OCI-LY1 (cell line): Measurements from ENCODE around the gene CYP11A1.
"Not testable (repeated sequence)": the region's sequence is repeated elsewhere in the genome, so short reads cannot be mapped to it uniquely, and the experiment has no call there.

Source experiments
- H2AFZ ChIP-seq: fragments of 200-600 bp; sonication (generic), shearing (Covaris generic); 2 replicates; pipeline ENCODE4 v1.6.0; 2014; ENCODE audit warnings: antibody characterized with exemption, mild to moderate bottlenecking, low read length
- H3F3A ChIP-seq: fragments of 200-600 bp; sonication (generic), shearing (Covaris generic); 2 replicates; pipeline ENCODE4 v1.6.0; 2014; ENCODE audit warnings: mild to moderate bottlenecking, antibody characterized with exemption, low read length, moderate library complexity; ENCODE audit not compliant: insufficient read depth
- H3K27ac ChIP-seq: fragments of 200-600 bp; sonication (generic); 2 replicates; pipeline ENCODE4 v1.5.1; 2014; ENCODE audit warnings: low read length, mixed run types, mild to moderate bottlenecking, low read depth; ENCODE audit not compliant: poor library complexity, severe bottlenecking
- H3K27me3 ChIP-seq: fragments of 200-600 bp; sonication (generic); 2 replicates; pipeline ENCODE4 v1.6.0; 2014; ENCODE audit warnings: antibody characterized with exemption, mild to moderate bottlenecking, low read length, moderate library complexity; ENCODE audit not compliant: insufficient read depth
- H3K36me3 ChIP-seq: fragments of 200-600 bp; sonication (generic); 2 replicates; pipeline ENCODE4 v1.6.1; 2014; ENCODE audit warnings: mild to moderate bottlenecking, antibody characterized with exemption, low read length, moderate library complexity, mixed read lengths; ENCODE audit not compliant: insufficient read depth
- H3K4me1 ChIP-seq: fragments of 200-600 bp; sonication (generic); 2 replicates; pipeline ENCODE4 v1.5.1; 2014; ENCODE audit warnings: mild to moderate bottlenecking, low read length, moderate library complexity; ENCODE audit not compliant: insufficient read depth, severe bottlenecking
- H3K4me2 ChIP-seq: fragments of 200-600 bp; sonication (generic), shearing (Covaris generic); 2 replicates; pipeline ENCODE4 v1.6.1; 2014; ENCODE audit warnings: low read length
- H3K4me3 ChIP-seq: fragments of 200-600 bp; sonication (generic); 2 replicates; pipeline ENCODE4 v1.5.1; 2014; ENCODE audit warnings: low read length, low read depth, mild to moderate bottlenecking, mixed read lengths; ENCODE audit not compliant: poor library complexity, severe bottlenecking
- H3K79me2 ChIP-seq: fragments of 200-600 bp; shearing (Covaris generic); 2 replicates; pipeline ENCODE4 v1.6.1; 2016; ENCODE audit warnings: mixed run types, low read length, mixed read lengths; ENCODE audit not compliant: insufficient read depth
- H3K9ac ChIP-seq: fragments of 200-600 bp; sonication (generic), shearing (Covaris generic); 2 replicates; pipeline ENCODE4 v1.6.1; 2014; ENCODE audit warnings: mild to moderate bottlenecking, low read length, mixed read lengths
- H3K9me2 ChIP-seq: fragments of 200-600 bp; sonication (generic), shearing (Covaris generic); 2 replicates; pipeline ENCODE4 v1.6.1; 2014; ENCODE audit warnings: low read depth, mild to moderate bottlenecking, low read length, mixed read lengths
- H3K9me3 ChIP-seq: fragments of 200-600 bp; shearing (Covaris generic); 2 replicates; pipeline ENCODE4 v1.6.1; 2014; ENCODE audit warnings: low read length, mixed read lengths
- H4K20me1 ChIP-seq: fragments of 200-600 bp; sonication (generic), shearing (Covaris generic); 2 replicates; pipeline ENCODE4 v1.6.0; 2016; ENCODE audit warnings: mild to moderate bottlenecking, low read length; ENCODE audit not compliant: insufficient read depth
- EZH2 ChIP-seq: fragments of 200-600 bp; sonication (generic), shearing (Covaris generic); IDR thresholded peaks from 2 replicates; pipeline ENCODE4 v1.8.0; 2017; ENCODE audit warnings: borderline replicate concordance, mixed run types, mild to moderate bottlenecking, antibody characterized with exemption, low read length, moderate library complexity, mixed read lengths
- TF ChIP-seq, protein P1 (sequence below): fragments of 200-600 bp; sonication (generic), shearing (Covaris generic); IDR thresholded peaks from 2 replicates; pipeline ENCODE4 v1.5.1; 2017; ENCODE audit warnings: mild to moderate bottlenecking, antibody characterized with exemption, low read length, moderate library complexity, mixed read lengths

CYP11A1 gene

DNA sequence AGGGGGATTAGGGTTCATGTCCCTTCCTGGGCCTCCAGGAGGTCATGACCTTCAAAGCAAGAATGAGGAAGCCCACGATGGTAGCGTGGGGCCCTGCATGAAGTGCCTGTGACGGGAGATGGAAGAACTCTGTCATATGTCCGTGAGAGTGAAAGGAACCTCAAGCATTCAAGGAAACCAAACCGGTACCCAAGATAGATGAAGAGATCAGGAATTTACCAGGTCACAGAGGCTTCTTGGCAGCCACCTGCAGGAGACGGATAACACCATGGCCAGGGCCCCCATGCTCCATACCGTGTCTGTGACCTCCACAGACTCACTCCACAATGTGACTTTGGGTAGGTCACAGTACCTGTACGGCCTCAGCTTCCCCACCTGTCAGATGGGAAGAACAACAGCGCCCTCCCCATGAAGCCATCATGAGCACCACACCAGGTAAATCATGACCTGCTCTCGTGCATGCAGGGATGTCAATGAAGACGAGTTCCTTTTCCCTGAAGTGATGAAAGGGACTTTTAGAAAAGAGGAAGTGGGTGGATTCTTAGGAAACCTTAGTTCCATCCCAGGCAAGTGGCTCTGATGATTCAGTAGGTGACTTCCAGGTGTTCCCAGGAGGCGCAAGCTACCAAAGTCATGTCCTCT is 23.3 kb upstream of the CYP11A1 start:
- H3K4me3 ChIP-seq: no peak overlapping the region
- TF ChIP-seq EZH2: no peak
- TF ChIP-seq, protein P1, sequence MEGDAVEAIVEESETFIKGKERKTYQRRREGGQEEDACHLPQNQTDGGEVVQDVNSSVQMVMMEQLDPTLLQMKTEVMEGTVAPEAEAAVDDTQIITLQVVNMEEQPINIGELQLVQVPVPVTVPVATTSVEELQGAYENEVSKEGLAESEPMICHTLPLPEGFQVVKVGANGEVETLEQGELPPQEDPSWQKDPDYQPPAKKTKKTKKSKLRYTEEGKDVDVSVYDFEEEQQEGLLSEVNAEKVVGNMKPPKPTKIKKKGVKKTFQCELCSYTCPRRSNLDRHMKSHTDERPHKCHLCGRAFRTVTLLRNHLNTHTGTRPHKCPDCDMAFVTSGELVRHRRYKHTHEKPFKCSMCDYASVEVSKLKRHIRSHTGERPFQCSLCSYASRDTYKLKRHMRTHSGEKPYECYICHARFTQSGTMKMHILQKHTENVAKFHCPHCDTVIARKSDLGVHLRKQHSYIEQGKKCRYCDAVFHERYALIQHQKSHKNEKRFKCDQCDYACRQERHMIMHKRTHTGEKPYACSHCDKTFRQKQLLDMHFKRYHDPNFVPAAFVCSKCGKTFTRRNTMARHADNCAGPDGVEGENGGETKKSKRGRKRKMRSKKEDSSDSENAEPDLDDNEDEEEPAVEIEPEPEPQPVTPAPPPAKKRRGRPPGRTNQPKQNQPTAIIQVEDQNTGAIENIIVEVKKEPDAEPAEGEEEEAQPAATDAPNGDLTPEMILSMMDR: no peak
- no peak overlapping the region for H2AFZ ChIP-seq
- H3F3A ChIP-seq: no peaks in the 10 kb centered on the region
- no peaks in the 10 kb centered on the region for H3K36me3 ChIP-seq
- no peaks in the 10 kb centered on the region for H3K9me3 ChIP-seq
- H4K20me1 ChIP-seq: no peaks in the 10 kb centered on the region
- H3K27ac ChIP-seq: no peak overlapping the region
- H3K27me3 ChIP-seq: peaks cover 7% of the 10 kb centered on the region; the same call in 1 of the 2 replicates
- no peaks in the 10 kb centered on the region for H3K9me2 ChIP-seq
- no peak overlapping the region for H3K9ac ChIP-seq
- no peaks in the 10 kb centered on the region for H3K4me1 ChIP-seq
- no peak overlapping the region for H3K4me2 ChIP-seq
- H3K79me2 ChIP-seq: no peaks in the 10 kb centered on the region

DNA sequence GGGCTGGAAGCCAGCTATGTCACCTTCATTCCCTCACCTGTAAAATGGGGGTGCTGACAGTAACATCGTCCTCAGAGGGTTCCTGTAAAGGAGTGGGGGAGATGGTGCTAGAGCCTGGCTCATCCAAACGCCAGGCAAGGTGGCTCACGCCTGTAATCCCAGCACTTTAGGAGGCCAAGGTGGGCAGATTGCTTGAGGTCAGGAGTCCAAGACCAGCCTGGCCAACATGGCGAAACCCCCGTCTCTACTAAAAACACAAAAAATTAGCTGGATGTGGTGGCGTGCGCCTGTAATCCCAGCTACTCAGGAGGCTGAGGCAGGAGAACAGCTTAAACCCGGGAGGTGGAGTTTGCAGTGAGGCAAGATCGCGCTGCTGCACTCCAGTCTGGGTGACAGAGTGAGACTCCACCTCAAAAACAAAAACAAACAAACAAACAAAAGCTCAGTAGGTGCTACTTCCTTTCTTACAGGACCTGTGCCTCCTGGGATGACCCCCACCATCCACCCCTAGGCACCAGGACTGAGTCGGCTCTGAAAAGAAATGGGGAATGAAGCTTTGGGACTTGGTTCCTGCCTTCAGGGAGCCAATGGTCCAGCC is 22.7 kb upstream of the CYP11A1 start:
- not testable (repeated sequence) for H3K4me1 ChIP-seq, H3K9ac ChIP-seq

DNA sequence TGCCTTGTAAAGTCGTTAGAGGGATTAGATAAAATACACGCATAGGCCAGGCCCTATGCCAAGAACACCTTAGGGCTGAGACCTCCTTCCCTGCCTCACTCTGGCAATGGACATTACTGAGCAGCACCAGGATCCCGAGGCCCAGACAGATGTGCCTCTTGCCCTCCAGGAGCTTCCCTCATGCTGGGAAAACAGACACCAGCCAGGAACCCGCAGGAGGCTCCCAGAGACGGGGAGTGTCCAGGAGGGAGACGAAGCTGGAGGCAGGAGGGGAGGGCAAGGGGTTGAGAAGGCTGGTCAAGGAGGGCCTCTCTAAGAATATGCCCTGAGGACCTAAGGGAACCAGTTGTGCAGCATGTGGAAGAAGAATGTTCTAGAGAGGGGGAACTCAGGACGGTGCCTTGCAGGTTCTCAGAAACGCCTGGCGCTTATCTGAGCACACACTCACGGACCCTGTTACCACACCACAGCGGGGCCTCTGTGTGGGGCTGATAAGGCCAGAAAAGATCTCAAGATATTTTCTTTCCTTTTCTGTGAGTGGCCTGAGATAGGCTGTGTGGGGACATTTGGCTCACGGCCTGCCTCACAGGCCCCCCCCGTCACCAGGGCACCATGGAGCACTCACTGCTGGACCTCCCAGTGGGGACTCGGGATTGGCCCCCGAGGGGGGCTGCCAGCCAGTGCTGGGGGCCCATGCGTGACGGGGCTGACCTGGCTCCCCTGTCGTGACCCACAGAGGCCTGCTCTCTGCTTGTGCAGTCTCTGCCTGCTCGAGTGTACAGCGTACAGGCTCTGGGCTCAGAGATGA is 22.0 kb upstream of the CYP11A1 start:
- H3K79me2 ChIP-seq: no peaks in the 10 kb centered on the region
- TF ChIP-seq, protein P1: no peak
- TF ChIP-seq EZH2: no peak
- no peak overlapping the region for H2AFZ ChIP-seq
- H3K36me3 ChIP-seq: no peaks in the 10 kb centered on the region
- H4K20me1 ChIP-seq: no peaks in the 10 kb centered on the region
- no peak overlapping the region for H3K4me2 ChIP-seq
- H3F3A ChIP-seq: no peaks in the 10 kb centered on the region
- H3K27ac ChIP-seq: no peak overlapping the region
- H3K9me2 ChIP-seq: no peaks in the 10 kb centered on the region
- no peak overlapping the region for H3K4me3 ChIP-seq
- H3K9me3 ChIP-seq: no peaks in the 10 kb centered on the region
- no peaks in the 10 kb centered on the region for H3K4me1 ChIP-seq
- no peak overlapping the region for H3K9ac ChIP-seq
- peaks cover 7% of the 10 kb centered on the region; the same call in 1 of the 2 replicates for H3K27me3 ChIP-seq

More for the DNA sequence above, 22.7 kb upstream of the CYP11A1 start:
- H3K4me3 ChIP-seq, H3K27ac ChIP-seq, H3K79me2 ChIP-seq, H3K36me3 ChIP-seq, H3K9me3 ChIP-seq, H3K9me2 ChIP-seq, H2AFZ ChIP-seq, H3F3A ChIP-seq, H3K27me3 ChIP-seq, H3K4me2 ChIP-seq, H4K20me1 ChIP-seq: not testable (repeated sequence)
